Keratinocyte (primary cell): ENCODE results near the gene CCL8. TPM values are rescaled to one million over a fixed set of nuclear protein-coding genes. Genes with fewer than 3 reads are reported as not detected.

ENCODE experiments used
- DNase-seq: peaks from one replicate; pipeline ENCODE4 v3.0.0-alpha.2; 2011; ENCODE audit warnings: low read depth, missing footprints, low spot score
- FAIRE-seq: peaks from 2 replicates; lab custom pipeline; 2011; peaks lifted over from hg19 to GRCh38; lab: Jason Lieb, UNC
- H2AFZ ChIP-seq: 2 replicates; pipeline ENCODE4 v1.6.0; 2012; ENCODE audit warnings: low read length, control low read depth, inconsistent platforms; ENCODE audit not compliant: control insufficient read depth
- H3K27ac ChIP-seq: 2 replicates; pipeline ENCODE4 v1.5.1; 2011; ENCODE audit warnings: low read length; ENCODE audit not compliant: control insufficient read depth, insufficient read depth
- H3K27me3 ChIP-seq: 3 replicates; pipeline ENCODE4 v1.6.0; 2011; ENCODE audit warnings: low read length; ENCODE audit not compliant: control insufficient read depth, insufficient read depth; ENCODE audit errors: extremely low read depth
- H3K36me3 ChIP-seq, 2 experiments: 2 replicates in 1 of 2; 3 replicates in 1 of 2; pipeline ENCODE4 v1.5.1; 2011; ENCODE audit warnings: low read length in 2 of 2, mild to moderate bottlenecking in 1 of 2; ENCODE audit not compliant: control insufficient read depth in 2 of 2, insufficient read depth in 2 of 2; ENCODE audit errors: extremely low read depth in 1 of 2
- H3K4me1 ChIP-seq: 3 replicates; pipeline ENCODE4 v1.5.1; 2011; ENCODE audit warnings: low read length; ENCODE audit not compliant: control insufficient read depth, insufficient read depth; ENCODE audit errors: extremely low read depth
- H3K4me2 ChIP-seq: 3 replicates; pipeline ENCODE4 v1.6.0; 2011; ENCODE audit warnings: low read depth, low read length; ENCODE audit not compliant: control insufficient read depth, insufficient read depth; ENCODE audit errors: extremely low read depth
- H3K4me3 ChIP-seq, 3 experiments: fragments of 200-600 bp in 1 of 3; sonication (generic) in 1 of 3; 2 replicates in 2 of 3; 3 replicates in 1 of 3; pipeline ENCODE4 v1.5.1; 2011 to 2016; ENCODE audit warnings: low read length in 3 of 3, mild to moderate bottlenecking in 3 of 3, control low read depth in 2 of 3, inconsistent platforms in 1 of 3, low read depth in 1 of 3, mixed read lengths in 1 of 3, mixed run types in 1 of 3, moderate library complexity in 1 of 3; ENCODE audit not compliant: control insufficient read depth in 2 of 3, insufficient read depth in 2 of 3; ENCODE audit errors: extremely low read depth in 1 of 3
- H3K79me2 ChIP-seq: 2 replicates; pipeline ENCODE4 v1.6.0; 2012; ENCODE audit warnings: low read length; ENCODE audit not compliant: control insufficient read depth, insufficient read depth
- H3K9ac ChIP-seq: 3 replicates; pipeline ENCODE4 v1.6.0; 2011; ENCODE audit warnings: low read length; ENCODE audit not compliant: control insufficient read depth, insufficient read depth; ENCODE audit errors: extremely low read depth
- H3K9me1 ChIP-seq: 3 replicates; pipeline ENCODE4 v1.6.0; 2011; ENCODE audit warnings: low read length; ENCODE audit not compliant: control insufficient read depth, insufficient read depth; ENCODE audit errors: extremely low read depth
- H3K9me3 ChIP-seq: 2 replicates; pipeline ENCODE4 v1.5.1; 2012; ENCODE audit warnings: low read depth, low read length; ENCODE audit not compliant: control insufficient read depth
- H4K20me1 ChIP-seq: 3 replicates; pipeline ENCODE4 v1.6.0; 2011; ENCODE audit warnings: low read length; ENCODE audit not compliant: control insufficient read depth, insufficient read depth; ENCODE audit errors: extremely low read depth
- EZH2 ChIP-seq: IDR thresholded peaks from one replicate; pipeline ENCODE4 v1.6.1; 2012; ENCODE audit warnings: inconsistent platforms, mild to moderate bottlenecking, low read length, moderate library complexity
- dilution Hi-C: fragments of 300-500 bp; cut with MboI; formaldehyde crosslinking; loops from one replicate; pipeline ENCODE4 v1.7.0; 2020; ENCODE audit warnings: low sequenced_read_pairs; ENCODE audit not compliant: extremely low pct_ligation_motif_present
- polyA plus RNA-seq, 5 experiments: library from polyadenylated mRNA; depleted of rRNA in 3 of 5; stranded (reverse) in 3 of 5; stranded (forward) in 1 of 5; unstranded in 1 of 5; fragments of >200 nt; gene quantifications; 1 replicate in 1 of 5; 2 replicates in 3 of 5; 3 replicates in 1 of 5; pipeline versions ENCODE4 v1.2.1 to v1.2.3, GENCODE V29; 2011 to 2012; ENCODE audit warnings: missing spikeins in 2 of 5, low read depth in 1 of 5, low replicate concordance in 1 of 5
- TF ChIP-seq, protein P1 (sequence below), 3 experiments: IDR thresholded peaks in 1 of 3; conservative IDR thresholded peaks in 1 of 3; optimal IDR thresholded peaks in 1 of 3; 2 replicates in 2 of 3; 3 replicates in 1 of 3; pipeline versions ENCODE3 to v1.5.1; 2011; ENCODE audit warnings: low read length in 3 of 3, mild to moderate bottlenecking in 3 of 3, moderate library complexity in 2 of 3, control low read depth in 1 of 3, inconsistent platforms in 1 of 3; ENCODE audit not compliant: insufficient read depth in 2 of 3; ENCODE audit errors: extremely low read depth in 1 of 3

The CCL8 gene
- polyA plus RNA-seq, 1 donor (not counting 4 experiments of a cell fraction or from before 2014, with no cell fraction given): not detected

DNA sequence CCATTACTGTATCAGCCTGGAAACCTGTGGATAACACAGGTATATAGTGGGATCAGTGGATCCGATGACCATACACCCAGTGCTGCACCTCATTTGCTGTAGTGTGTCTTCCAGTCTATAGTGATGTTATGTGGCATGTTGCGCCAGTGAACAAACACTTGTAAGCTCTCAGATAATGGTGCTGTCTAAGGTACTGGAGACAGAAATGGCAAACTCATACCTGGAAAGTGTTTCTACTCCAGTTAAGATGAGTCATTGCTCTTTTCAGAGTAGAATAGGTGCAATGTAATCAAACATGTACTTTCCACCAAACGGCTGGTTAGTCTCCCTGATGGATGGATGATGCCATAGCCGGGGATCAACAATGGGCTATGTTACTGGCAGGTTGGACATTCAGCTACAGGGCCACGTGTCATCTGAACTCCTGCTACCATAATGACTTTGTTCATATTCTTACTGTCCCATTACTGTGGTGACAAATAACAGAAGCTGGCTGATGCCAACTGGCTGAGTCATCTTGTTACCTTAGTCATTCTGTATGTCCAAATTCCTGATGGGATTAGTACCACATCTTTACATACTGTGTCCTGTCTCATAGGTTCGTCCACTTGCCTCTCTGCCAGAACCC lies 27.4 kb upstream of the CCL8 start:
- no peak overlapping the region for H2AFZ ChIP-seq
- no peak overlapping the region for H3K27ac ChIP-seq
- H3K9me1 ChIP-seq: no peaks in the 10 kb centered on the region
- no peak for FAIRE-seq
- no peak overlapping the region for H3K4me2 ChIP-seq
- H3K9me3 ChIP-seq: no peaks in the 10 kb centered on the region
- DNase-seq: no peak
- no peak overlapping the region for H3K9ac ChIP-seq
- no peak overlapping the region for H3K4me3 ChIP-seq
- H3K79me2 ChIP-seq: no peaks in the 10 kb centered on the region
- no peaks in the 10 kb centered on the region for H3K36me3 ChIP-seq
- TF ChIP-seq, protein P1, sequence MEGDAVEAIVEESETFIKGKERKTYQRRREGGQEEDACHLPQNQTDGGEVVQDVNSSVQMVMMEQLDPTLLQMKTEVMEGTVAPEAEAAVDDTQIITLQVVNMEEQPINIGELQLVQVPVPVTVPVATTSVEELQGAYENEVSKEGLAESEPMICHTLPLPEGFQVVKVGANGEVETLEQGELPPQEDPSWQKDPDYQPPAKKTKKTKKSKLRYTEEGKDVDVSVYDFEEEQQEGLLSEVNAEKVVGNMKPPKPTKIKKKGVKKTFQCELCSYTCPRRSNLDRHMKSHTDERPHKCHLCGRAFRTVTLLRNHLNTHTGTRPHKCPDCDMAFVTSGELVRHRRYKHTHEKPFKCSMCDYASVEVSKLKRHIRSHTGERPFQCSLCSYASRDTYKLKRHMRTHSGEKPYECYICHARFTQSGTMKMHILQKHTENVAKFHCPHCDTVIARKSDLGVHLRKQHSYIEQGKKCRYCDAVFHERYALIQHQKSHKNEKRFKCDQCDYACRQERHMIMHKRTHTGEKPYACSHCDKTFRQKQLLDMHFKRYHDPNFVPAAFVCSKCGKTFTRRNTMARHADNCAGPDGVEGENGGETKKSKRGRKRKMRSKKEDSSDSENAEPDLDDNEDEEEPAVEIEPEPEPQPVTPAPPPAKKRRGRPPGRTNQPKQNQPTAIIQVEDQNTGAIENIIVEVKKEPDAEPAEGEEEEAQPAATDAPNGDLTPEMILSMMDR (optimal IDR thresholded peaks at IDR 0.05 in 1 of 3, IDR thresholded peaks at IDR 0.05 in 1 of 3, conservative IDR thresholded peaks at IDR 0.05 in 1 of 3; ENCODE audit: extremely low read depth in 1 of 3, insufficient read depth in 2 of 3, low read length in 3 of 3): no peak
- TF ChIP-seq EZH2: no peak
- dilution Hi-C loops: no loop called here
- no peaks in the 10 kb centered on the region for H3K4me1 ChIP-seq
- no peaks in the 10 kb centered on the region for H3K27me3 ChIP-seq
- no peaks in the 10 kb centered on the region for H4K20me1 ChIP-seq

DNA sequence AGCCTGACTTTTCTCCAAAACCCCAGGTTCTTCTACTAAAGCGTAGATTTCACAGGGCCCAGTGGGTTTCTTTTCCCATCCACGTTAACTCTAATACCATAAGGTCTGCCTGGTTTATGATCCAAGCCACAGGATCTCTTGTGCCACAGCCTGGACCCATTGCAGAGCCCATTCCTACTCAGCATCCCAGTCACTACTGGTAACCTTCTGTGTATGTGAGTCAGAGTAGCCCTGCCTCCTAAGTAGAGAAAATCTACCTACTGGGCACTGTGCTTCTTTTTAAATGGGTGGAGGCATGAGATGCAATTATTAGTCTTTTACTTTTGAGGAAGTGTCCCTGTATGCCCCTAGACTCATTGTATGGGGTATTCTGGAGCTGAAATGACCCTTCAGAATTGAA lies 20.2 kb upstream of the CCL8 start:
- H3K4me3 ChIP-seq: no peak overlapping the region
- FAIRE-seq: peak; percentile 36
- H3K79me2 ChIP-seq: no peaks in the 10 kb centered on the region
- no peak overlapping the region for H3K27ac ChIP-seq
- no peak for TF ChIP-seq EZH2
- TF ChIP-seq, protein P1 (optimal IDR thresholded peaks at IDR 0.05 in 1 of 3, IDR thresholded peaks at IDR 0.05 in 1 of 3, conservative IDR thresholded peaks at IDR 0.05 in 1 of 3; ENCODE audit: extremely low read depth in 1 of 3, insufficient read depth in 2 of 3, low read length in 3 of 3): no peak
- dilution Hi-C loops: no loop called here
- H3K27me3 ChIP-seq: no peaks in the 10 kb centered on the region
- no peaks in the 10 kb centered on the region for H4K20me1 ChIP-seq
- no peak overlapping the region for H2AFZ ChIP-seq
- no peak overlapping the region for H3K9ac ChIP-seq
- H3K9me1 ChIP-seq: no peaks in the 10 kb centered on the region
- no peaks in the 10 kb centered on the region for H3K9me3 ChIP-seq
- H3K36me3 ChIP-seq: no peaks in the 10 kb centered on the region
- H3K4me1 ChIP-seq: peaks cover 30% of the 10 kb centered on the region
- H3K4me2 ChIP-seq: no peak overlapping the region
- no peak for DNase-seq
